ENCODE data around the gene FMNL2. TPM values are rescaled to one million over a fixed set of nuclear protein-coding genes. Genes with fewer than 3 reads are reported as not detected.

Gene FMNL2
- total RNA-seq, 1 experiment from 2014 or later = 33.6 TPM

- Histone ChIP-seq H3K9me3 (ENCODE audit: control insufficient read depth, low read depth, low read length) (no peaks in the 10 kb centered on the region), H2BK20ac (ENCODE audit: low read depth, low read length, poor library complexity, severe bottlenecking) (no peak overlapping the region), H2BK5ac (ENCODE audit: insufficient read length, low read length) (no peak overlapping the region), H2BK120ac (ENCODE audit: low read depth, low read length, poor library complexity, severe bottlenecking) (no peak overlapping the region), H3K9ac (ENCODE audit: extremely low read depth, insufficient read length, low read length) (no peak overlapping the region), H3K23ac (ENCODE audit: insufficient read length, low read depth, low read length) (no peak overlapping the region), H4K20me1 (ENCODE audit: control insufficient read depth, insufficient read depth, insufficient read length) (no peaks in the 10 kb centered on the region), H2BK15ac (ENCODE audit: low read depth, low read length) (no peak overlapping the region), H3K18ac (ENCODE audit: insufficient read length, low read depth, low read length) (no peak overlapping the region), H4K5ac (ENCODE audit: insufficient read length, low read depth, low read length) (no peak overlapping the region), H2AFZ (ENCODE audit: low read length) (no peak overlapping the region), H3T11ph (ENCODE audit: low read length) (no peak overlapping the region), H4K91ac (ENCODE audit: insufficient read length, low read depth, low read length) (no peak overlapping the region), H3K79me1 (ENCODE audit: insufficient read depth, low read depth, low read length, poor library complexity, severe bottlenecking) (peaks cover 2% of the 10 kb centered on the region), H3K27ac (ENCODE audit: insufficient read length, low read depth, low read length) (no peak overlapping the region), H3K4me1 (ENCODE audit: insufficient read depth, low read length) (no peaks in the 10 kb centered on the region; the same call in 1 of the 2 replicates), H3K14ac (ENCODE audit: insufficient read depth, low read length) (no peak overlapping the region), H3K56ac (ENCODE audit: insufficient read length, low read depth, low read length) (no peak overlapping the region), H4K8ac (replicated peaks; ENCODE audit: insufficient read length, low read depth, low read length) (no peak overlapping the region), H3K23me2 (ENCODE audit: insufficient read length, low read depth, low read length, poor library complexity, severe bottlenecking) (no peaks in the 10 kb centered on the region), H2BK12ac (ENCODE audit: insufficient read length, low read depth, low read length) (no peak overlapping the region), H3K79me2 (ENCODE audit: insufficient read depth, low read length) (peaks cover 7% of the 10 kb centered on the region; the same call in 1 of the 2 replicates), H2AK5ac (ENCODE audit: insufficient read length, low read length) (no peak overlapping the region), H3K4me2 (ENCODE audit: insufficient read depth, insufficient read length, low read length) (no peak overlapping the region), H3K27me3 (ENCODE audit: insufficient read depth, low read length) (no peaks in the 10 kb centered on the region), H3K4ac (ENCODE audit: low read depth, low read length) (no peak overlapping the region)
- no peak overlapping the region for H3K4me3 Mint-ChIP-seq
- DNase-seq = no peak
- no peaks in the 10 kb centered on the region for H3K9me3 Mint-ChIP-seq
- H3K4me1 Mint-ChIP-seq = peaks cover 21 to 33% of the 10 kb centered on the region in 2 experiments
- peaks cover 14 to 18% (median 16%) of the 10 kb centered on the region in 3 experiments for H3K36me3 Mint-ChIP-seq (ENCODE audit: insufficient read depth in 1 of 3, low read depth in 3 of 3)
- no peak for TF ChIP-seq CTCF (conservative IDR thresholded peaks at IDR 0.05)
- no peaks in the 10 kb centered on the region for H3K27me3 Mint-ChIP-seq (ENCODE audit: low read depth)
- H3K27ac Mint-ChIP-seq = no peak overlapping the region
These were observed 9.7 kb downstream of the FMNL2 start for GRCh38 chr2:152344579-152345195.

Measured in H9 (cell line).